NCI-H2081 (cell line): ENCODE data around the gene HOTAIR.

Source experiments
- DNase-seq, 2 experiments: peaks; one replicate each; lab custom pipeline; 2025; lab: John Stamatoyannopoulos, UW

Gene HOTAIR

GRCh38 chr12:54011665-54012532, 37.1 kb upstream of the HOTAIR start:
- DNase-seq: no peak

GRCh38 chr12:54010972-54011664, 36.4 kb upstream of the HOTAIR start:
- no peak for DNase-seq

GRCh38 chr12:54010053-54010971, 35.6 kb upstream of the HOTAIR start:
- DNase-seq: no peak

- no peak for DNase-seq
Observed at GRCh38 chr12:54009171-54010052, 34.7 kb upstream of the HOTAIR start.

DNA sequence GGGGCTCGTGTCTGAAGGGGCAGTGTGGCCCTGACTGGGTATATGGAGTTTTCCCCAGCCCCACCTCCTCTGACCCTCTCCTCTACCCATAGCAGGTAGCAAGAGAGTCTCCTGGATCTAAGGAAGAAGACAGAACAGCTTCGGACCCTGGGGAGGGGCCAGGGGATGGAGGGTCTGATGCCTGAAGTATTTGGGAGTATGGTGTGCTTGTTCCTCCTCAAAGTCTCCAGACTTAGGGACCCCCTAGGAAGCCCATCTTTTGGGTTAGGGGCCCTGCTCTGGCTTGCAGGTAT, 33.5 kb upstream of the HOTAIR start:
- no peak for DNase-seq

DNA sequence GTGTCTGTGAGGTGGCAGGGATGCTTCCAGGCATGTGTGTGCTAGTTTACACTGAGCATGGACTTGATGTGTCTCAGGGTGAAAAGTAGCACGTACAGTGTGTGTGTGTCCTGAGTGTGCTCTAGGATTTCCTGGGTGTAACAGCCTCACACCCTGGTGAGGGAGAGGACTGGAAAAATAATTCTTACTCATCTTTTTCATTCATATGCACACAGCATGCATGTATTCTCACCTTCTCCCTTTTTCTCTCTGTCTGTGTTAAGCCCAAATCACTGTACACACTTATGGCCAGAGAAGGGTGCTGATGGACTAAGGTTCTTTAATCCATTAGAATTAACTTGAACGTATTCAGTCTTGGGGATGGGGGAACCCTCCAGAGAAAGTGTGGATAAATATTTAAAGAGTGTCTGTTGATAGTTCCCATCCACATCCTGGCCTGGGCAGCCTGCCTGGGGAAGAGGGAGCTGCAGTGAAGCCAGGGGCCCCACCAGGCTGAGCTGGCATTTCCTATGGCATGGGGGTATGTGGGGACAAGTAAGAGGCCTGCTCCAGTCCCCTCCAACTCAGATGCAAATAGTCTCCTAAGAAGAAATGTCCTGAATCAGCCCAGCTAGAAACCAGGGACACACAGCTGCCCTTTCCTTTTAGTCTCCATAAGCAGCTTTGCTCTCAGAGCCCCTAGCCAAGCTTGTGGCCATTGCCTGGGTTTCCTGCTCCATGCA, 32.9 kb upstream of the HOTAIR start:
- DNase-seq: no peak

- DNase-seq: no peak
Observed at GRCh38 chr12:54006559-54007220, 31.9 kb upstream of the HOTAIR start.

- peak; percentile 52 to 66 for DNase-seq
Observed at GRCh38 chr12:54005853-54006558, 31.3 kb upstream of the HOTAIR start.

- no peak for DNase-seq
Observed at GRCh38 chr12:54005531-54005852, 30.7 kb upstream of the HOTAIR start.

- no peak for DNase-seq
Observed at GRCh38 chr12:54004841-54005530, 30.2 kb upstream of the HOTAIR start.

GRCh38 chr12:54004063-54004840, 29.5 kb upstream of the HOTAIR start:
- no peak for DNase-seq

- DNase-seq: no peak
Observed at GRCh38 chr12:54003625-54004024, 28.9 kb upstream of the HOTAIR start.

DNA sequence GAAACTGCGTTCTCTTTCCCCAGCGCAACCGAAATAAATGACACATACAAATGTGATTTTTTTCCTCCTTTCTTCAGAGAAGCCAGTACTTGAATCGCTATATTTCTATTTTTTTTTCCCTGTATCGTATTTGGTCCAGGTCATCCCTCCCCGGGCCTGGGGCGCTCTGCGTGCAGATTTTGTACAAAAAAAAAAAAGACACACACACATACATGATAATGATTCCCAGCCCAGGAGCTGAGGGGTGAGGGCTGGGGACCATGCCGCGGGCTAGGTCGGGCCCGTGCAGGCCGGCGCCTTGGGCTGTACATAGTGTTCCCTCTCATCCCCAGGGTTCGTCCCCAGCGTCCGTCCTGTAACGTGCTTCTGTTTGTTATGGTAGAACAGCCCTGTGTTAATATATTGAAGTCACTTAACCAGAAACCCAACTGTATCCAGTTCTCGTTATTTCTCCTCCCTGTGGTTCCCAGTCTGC, 28.2 kb upstream of the HOTAIR start:
- no peak for DNase-seq

- DNase-seq: no peak
Observed at GRCh38 chr12:54002278-54002914, 27.6 kb upstream of the HOTAIR start.

DNA sequence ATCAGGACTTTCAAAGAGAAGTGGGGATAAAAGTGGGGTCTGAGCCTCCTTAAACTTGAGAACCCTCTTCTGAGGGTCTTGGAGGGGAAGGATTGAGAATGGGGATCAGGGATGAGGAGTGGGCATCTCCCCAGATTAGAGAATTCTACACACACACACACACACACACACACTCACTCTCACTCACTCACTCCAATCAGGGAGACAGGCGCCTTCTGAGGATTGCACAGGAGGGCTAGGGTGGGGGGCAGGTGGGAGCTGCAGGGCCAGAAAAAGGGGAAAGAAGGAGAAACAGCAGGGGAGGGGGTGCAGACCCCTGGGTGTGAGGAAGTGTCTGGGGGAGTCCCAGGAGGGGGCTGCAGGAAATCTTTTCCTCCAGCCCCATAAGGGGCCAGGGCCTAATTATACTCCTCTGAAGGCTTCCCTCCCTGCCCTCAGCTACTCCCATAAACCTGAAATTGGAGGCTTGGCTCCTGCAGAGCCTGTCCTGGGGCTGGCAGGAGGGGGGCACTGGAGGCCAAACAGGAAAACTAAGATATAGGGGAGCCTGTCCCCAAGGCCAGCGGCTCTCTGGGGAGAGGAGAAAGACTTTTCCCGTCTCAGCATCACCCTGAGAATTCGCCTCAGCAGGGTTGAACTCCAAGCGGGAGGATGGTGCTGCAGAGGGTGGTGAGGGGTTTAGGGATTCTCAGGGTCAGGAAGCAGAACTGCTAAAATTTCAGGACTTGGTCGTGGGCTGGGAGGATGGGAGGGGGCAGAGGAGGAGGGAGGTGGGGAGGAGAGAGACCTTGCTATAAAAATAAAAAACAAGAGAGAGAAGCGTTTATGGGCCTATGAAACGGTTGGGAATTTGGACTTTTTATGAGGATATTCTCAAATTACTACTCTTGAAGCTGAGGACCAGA, 26.8 kb upstream of the HOTAIR start:
- DNase-seq: no peak
